Stomach (tissue), 4 donors: ENCODE results near the gene SEZ6L2.

Source experiments
- CTCF ChIP-seq, 7 experiments: fragments of 450-650 bp in 4 of 7; fragments of 200-600 bp in 3 of 7; sonication (generic) in 3 of 7; IDR thresholded peaks; one replicate each; pipeline ENCODE4 v1.5.1; 2016 to 2019; ENCODE audit warnings: antibody characterized with exemption in 7 of 7, control low read depth in 2 of 7, mild to moderate bottlenecking in 1 of 7
- POLR2AphosphoS5 ChIP-seq, 3 donors: sonication (generic); formaldehyde crosslinking; IDR thresholded peaks; one replicate each; pipeline ENCODE4 v1.6.1; 2016; ENCODE audit warnings: antibody characterized with exemption in 3 of 3

DNA sequence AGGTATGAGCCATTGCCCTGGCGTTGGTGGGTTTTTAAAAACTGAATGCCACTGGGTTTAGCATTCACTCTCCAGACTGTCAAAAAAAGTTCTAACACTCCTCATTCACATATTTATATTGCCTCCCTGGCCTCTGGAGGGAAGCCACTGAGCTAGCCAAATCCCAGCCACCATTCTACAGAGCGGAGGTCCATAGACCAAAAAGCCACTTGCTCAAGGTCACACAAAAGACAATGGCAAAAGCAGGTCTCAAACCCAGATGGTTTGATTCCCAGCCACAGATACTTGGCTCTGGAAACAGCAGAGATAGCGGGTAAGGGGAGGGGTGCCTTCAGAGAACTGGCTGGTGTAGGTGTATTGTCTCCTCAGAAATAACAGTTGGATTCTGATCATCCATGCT is 18.3 kb downstream of the SEZ6L2 start:
- no peak for TF ChIP-seq POLR2AphosphoS5 (IDR thresholded peaks at IDR 0.05)
- no peak for TF ChIP-seq CTCF (IDR thresholded peaks at IDR 0.05)
